T-helper 2 cell treated with Interferon-gamma antibody and Interleukin-4, amounts not matched to agents 5 μg/mL and 100 μg/mL, for 36 hours (primary cell): ENCODE data around the gene FLNB.

ENCODE experiments used
- DNase-seq: peaks from one replicate; pipeline ENCODE4 v3.0.0; 2021; ENCODE audit warnings: low spot score
- H3K27ac Mint-ChIP-seq: one replicate; pipeline ENCODE4 v1.8.0; 2021; ENCODE audit warnings: mild to moderate bottlenecking, mixed read lengths
- H3K27me3 Mint-ChIP-seq: one replicate; pipeline ENCODE4 v1.8.0; 2021; ENCODE audit warnings: low read depth, mixed read lengths
- H3K36me3 Mint-ChIP-seq: one replicate; pipeline ENCODE4 v1.8.0; 2021; ENCODE audit warnings: low read depth, mixed read lengths
- H3K4me1 Mint-ChIP-seq: one replicate; pipeline ENCODE4 v1.8.0; 2021; ENCODE audit warnings: low read depth, mixed read lengths
- H3K4me3 Mint-ChIP-seq: one replicate; pipeline ENCODE4 v1.8.0; 2022; ENCODE audit warnings: mild to moderate bottlenecking, moderate library complexity, mixed read lengths
- H3K9me3 Mint-ChIP-seq: one replicate; pipeline ENCODE4 v1.8.0; 2021; ENCODE audit warnings: mixed read lengths

FLNB gene

DNA sequence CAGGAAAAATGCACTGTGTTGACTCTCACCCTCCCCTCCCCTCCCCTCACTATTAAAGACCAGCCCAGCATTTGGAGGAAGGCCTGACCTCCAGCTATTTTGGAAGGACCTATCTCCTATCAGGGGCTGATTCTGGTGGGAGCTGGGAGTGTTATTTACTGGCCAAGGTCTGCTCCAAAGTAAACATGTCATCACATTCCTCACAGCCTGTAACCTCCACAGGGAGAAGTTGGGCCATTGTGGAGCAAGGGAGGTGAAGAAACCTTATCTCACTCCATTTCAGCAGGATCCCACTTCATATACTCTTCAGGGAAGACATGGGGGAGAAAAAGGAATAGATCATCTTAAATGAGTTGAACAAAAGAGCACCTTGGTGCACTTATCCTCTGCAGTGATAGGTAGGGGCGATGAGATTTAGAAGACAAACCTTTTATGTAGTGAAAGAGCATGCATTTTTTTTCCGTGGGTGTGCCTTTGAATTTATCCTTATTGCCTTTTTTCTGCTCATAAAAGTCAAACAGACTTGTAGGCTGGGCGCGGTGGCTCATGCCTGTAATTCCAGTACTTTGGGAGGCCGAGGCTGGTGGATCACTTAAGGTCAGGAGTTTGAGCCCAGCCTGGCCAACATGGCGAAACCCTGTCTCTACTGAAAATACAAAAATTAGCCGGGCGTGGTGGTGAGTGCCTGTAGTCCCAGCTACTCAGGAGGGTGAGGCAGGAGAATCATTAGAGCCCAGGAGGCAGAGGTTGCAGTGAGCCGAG is 15.6 kb upstream of the FLNB start:
- no peaks in the 10 kb centered on the region for H3K4me1 Mint-ChIP-seq
- H3K27ac Mint-ChIP-seq = no peak overlapping the region
- no peak overlapping the region for H3K4me3 Mint-ChIP-seq
- no peaks in the 10 kb centered on the region for H3K36me3 Mint-ChIP-seq
- DNase-seq = no peak
- H3K27me3 Mint-ChIP-seq = no peaks in the 10 kb centered on the region
- H3K9me3 Mint-ChIP-seq = no peaks in the 10 kb centered on the region

- Mint-ChIP-seq H3K27ac (peak overlapping the region; percentile 71), H3K27me3 (no peaks in the 10 kb centered on the region), H3K4me1 (peaks cover 21% of the 10 kb centered on the region), H3K36me3 (no peaks in the 10 kb centered on the region), H3K4me3 (peak overlapping the region; percentile 80), H3K9me3 (no peaks in the 10 kb centered on the region)
- peak; percentile 34 for DNase-seq
Observed at GRCh38 chr3:57998366-57999283, 9.6 kb upstream of the FLNB start.

DNA sequence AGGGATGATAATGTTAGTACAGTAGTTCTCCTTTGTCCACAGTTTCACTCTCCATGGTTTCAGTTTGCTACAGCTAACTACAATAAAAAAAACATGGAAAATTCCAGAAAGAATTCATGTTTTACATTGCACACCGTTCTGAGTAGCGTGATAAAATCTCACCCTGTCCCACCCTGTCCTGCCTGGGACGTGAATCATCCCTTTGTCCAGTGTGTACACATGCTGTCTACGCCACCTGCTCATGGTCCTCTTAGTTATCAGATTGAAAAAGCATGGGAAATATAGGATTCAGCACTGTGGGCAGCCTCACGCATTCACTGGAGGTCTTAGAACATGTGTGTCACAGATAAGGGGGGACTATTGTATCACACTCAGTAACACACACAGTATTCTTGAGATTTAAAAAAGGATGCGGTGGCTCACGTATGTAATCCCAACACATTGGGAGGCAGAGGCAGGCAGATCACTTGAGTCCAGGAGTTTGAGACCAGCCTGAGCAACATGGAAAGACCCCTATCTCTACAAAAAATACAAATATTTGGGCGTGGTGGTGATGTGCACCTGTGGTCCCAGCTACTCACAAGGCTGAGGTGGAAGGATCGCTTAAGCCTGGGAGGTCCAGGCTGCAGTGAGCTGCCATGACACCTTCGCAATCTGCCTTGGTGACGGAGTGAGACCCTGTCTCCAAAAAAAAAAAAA is 8.7 kb upstream of the FLNB start:
- H3K36me3 Mint-ChIP-seq = no peaks in the 10 kb centered on the region
- no peaks in the 10 kb centered on the region for H3K9me3 Mint-ChIP-seq
- H3K27me3 Mint-ChIP-seq = no peaks in the 10 kb centered on the region
- DNase-seq = no peak
- peaks cover 21% of the 10 kb centered on the region for H3K4me1 Mint-ChIP-seq
- no peak overlapping the region for H3K27ac Mint-ChIP-seq
- H3K4me3 Mint-ChIP-seq = no peak overlapping the region

DNA sequence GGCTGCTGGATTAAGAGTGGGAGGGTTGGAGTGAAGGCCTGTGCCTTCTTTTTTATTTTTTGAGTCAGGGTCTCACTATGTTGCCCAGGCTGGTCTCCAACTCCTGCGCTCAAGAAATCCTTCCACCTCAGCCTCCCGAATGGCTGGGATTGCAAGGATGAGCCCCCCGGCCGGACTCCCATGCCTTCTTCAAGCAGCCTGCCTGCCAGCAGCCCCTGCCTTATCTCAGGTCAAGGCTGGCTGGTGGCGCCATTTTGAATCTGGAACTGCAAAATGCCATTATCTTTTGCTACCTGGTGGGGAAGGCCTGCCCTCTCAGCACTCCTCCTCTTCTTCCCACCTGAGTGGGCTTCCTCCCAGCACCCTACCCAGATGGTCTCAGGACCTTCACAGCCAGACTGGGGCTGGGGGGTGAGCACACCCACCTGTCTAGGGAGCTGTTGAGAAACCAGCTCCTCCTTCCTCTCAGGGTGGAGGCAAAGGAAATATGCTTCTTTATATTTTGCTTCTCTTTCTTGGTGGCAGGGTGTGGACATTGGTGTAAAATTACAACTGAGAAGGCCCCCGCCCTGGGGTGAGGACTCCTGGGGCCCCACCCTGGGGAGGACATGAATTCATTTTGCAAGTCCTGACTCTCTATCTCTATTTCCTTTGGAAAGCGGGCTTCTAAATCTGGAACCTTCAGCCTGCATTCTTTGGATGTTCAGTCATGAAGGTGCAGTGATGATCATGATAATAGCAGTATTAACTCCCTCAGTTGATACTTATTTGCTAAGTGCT is 7.7 kb upstream of the FLNB start:
- Mint-ChIP-seq H3K9me3 (no peaks in the 10 kb centered on the region), H3K27me3 (no peaks in the 10 kb centered on the region), H3K4me3 (peak overlapping the region; percentile 31), H3K36me3 (no peaks in the 10 kb centered on the region), H3K4me1 (peaks cover 21% of the 10 kb centered on the region), H3K27ac (peak overlapping the region; percentile 43)
- DNase-seq = no peak

DNA sequence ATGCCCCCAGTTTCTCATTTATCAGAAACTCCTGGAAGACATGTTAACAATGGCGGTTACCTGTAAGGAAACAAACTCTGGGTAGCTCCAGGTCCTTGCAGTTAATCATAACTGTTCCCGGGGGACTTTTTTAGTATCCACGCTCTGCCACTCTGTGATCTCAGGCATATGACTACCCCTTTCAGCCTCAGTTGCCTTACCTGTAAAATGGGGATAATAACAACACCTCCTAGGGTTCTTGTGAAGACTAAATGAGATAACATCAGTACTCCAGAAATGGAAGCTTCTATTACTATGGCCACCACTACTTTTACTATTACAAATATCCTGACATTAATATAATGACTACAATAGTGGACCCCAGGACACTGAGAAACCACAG is 7.1 kb upstream of the FLNB start:
- Mint-ChIP-seq H3K27ac (no peak overlapping the region), H3K9me3 (no peaks in the 10 kb centered on the region), H3K4me3 (no peak overlapping the region), H3K4me1 (peaks cover 21% of the 10 kb centered on the region), H3K36me3 (no peaks in the 10 kb centered on the region), H3K27me3 (no peaks in the 10 kb centered on the region)
- DNase-seq = no peak

DNA sequence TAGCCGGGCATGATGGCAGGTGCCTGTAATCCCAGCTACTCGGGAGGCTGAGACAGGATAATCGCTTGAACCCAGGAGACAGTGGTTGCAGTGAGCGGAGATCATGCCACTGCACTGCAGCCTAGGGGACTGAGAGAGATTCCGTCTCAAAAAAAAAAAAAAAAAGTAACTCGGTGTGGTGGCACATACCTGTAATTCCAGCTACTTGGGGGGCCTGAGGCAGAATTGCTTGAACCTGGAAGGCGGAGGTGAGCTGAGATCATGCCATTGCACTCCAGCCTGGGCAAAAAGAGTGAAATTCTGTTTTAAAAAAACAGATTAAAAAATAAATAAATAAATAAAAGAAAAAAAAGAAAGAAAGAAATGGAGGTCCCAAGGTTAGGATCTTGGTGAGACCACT is 6.2 kb upstream of the FLNB start:
- Mint-ChIP-seq H3K27me3 (no peaks in the 10 kb centered on the region), H3K4me1 (peaks cover 21% of the 10 kb centered on the region), H3K27ac (no peak overlapping the region), H3K9me3 (no peaks in the 10 kb centered on the region), H3K36me3 (no peaks in the 10 kb centered on the region), H3K4me3 (no peak overlapping the region)
- no peak for DNase-seq

DNA sequence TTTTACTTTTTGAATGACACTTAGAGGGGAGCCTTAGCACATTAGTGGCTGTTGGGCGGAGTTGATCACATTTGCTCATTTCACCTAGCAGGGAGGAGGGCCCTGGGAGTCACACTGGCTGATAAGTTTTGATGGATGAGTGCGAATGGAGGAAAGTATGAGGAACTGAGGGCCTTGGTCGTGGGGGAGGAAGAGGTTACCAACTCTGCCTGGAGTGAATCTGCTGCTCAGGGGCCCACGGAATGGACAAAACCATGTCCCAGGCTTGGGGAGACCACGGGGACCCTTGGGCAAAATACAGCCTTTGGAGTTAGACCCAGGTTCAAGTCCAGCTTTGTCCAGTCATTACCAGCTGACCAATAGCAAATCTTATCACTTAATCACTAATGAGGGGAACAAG is 5.1 kb upstream of the FLNB start:
- H3K4me1 Mint-ChIP-seq = peaks cover 22% of the 10 kb centered on the region
- no peaks in the 10 kb centered on the region for H3K9me3 Mint-ChIP-seq
- no peaks in the 10 kb centered on the region for H3K36me3 Mint-ChIP-seq
- DNase-seq = no peak
- no peaks in the 10 kb centered on the region for H3K27me3 Mint-ChIP-seq
- H3K4me3 Mint-ChIP-seq = no peak overlapping the region
- H3K27ac Mint-ChIP-seq = no peak overlapping the region

GRCh38 chr3:58004973-58005372 is 3.2 kb upstream of the FLNB start:
- Mint-ChIP-seq H3K4me3 (no peak overlapping the region), H3K9me3 (no peaks in the 10 kb centered on the region), H3K27ac (no peak overlapping the region), H3K4me1 (peaks cover 18% of the 10 kb centered on the region), H3K27me3 (no peaks in the 10 kb centered on the region), H3K36me3 (peaks cover 3% of the 10 kb centered on the region)
- DNase-seq = no peak

- Mint-ChIP-seq H3K27me3 (no peaks in the 10 kb centered on the region), H3K27ac (no peak overlapping the region), H3K4me3 (no peak overlapping the region), H3K9me3 (no peaks in the 10 kb centered on the region), H3K4me1 (peaks cover 21% of the 10 kb centered on the region), H3K36me3 (peaks cover 3% of the 10 kb centered on the region)
- DNase-seq = no peak
Observed at GRCh38 chr3:58005669-58006068, 2.6 kb upstream of the FLNB start.

GRCh38 chr3:58006661-58007060 is 1.6 kb upstream of the FLNB start:
- Mint-ChIP-seq H3K9me3 (no peaks in the 10 kb centered on the region), H3K27me3 (no peaks in the 10 kb centered on the region), H3K4me3 (no peak overlapping the region), H3K27ac (no peak overlapping the region), H3K4me1 (peaks cover 24% of the 10 kb centered on the region), H3K36me3 (peaks cover 7% of the 10 kb centered on the region)
- no peak for DNase-seq

DNA sequence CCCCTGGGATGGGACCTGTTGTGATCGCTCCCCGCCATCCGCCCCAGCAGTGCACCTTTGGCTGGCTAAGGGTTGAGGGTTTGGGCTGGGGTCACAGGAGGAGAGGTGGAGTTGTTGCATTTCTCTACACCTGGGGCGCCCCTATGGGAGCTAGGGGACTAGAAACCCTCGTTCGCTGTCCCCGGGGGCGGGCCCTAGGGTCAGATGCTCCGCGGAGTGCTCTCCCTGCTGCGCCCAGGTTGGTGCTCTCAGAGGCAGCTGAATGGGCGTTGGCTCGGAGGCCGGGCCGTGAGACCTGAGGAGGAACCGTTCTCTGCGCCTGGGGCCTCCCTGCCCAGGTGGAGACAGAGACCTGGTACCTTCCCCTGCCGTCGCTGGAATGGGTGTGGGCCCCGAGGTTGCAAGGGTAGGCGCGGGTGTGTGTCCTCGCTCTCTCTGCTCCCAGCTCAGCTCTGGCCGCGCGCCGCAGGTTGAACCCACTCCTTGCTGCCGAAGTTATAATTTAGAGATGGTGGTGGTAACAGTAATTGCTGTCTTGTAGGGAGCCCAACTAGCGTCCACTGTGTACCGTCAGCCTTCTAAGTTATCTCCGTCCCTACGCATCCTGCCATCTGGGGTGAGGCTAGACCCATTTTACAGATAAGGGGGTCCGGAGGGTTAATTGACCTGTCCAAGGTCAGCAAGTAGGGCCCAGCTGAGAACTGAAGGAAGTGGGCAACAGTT is 965 bp downstream of the FLNB start:
- Mint-ChIP-seq H3K27me3 (no peaks in the 10 kb centered on the region), H3K36me3 (peaks cover 14% of the 10 kb centered on the region), H3K9me3 (no peaks in the 10 kb centered on the region), H3K27ac (peak overlapping the region; percentile 76), H3K4me1 (peaks cover 42% of the 10 kb centered on the region), H3K4me3 (peak overlapping the region; percentile 93)
- peak; percentile 34 for DNase-seq

DNA sequence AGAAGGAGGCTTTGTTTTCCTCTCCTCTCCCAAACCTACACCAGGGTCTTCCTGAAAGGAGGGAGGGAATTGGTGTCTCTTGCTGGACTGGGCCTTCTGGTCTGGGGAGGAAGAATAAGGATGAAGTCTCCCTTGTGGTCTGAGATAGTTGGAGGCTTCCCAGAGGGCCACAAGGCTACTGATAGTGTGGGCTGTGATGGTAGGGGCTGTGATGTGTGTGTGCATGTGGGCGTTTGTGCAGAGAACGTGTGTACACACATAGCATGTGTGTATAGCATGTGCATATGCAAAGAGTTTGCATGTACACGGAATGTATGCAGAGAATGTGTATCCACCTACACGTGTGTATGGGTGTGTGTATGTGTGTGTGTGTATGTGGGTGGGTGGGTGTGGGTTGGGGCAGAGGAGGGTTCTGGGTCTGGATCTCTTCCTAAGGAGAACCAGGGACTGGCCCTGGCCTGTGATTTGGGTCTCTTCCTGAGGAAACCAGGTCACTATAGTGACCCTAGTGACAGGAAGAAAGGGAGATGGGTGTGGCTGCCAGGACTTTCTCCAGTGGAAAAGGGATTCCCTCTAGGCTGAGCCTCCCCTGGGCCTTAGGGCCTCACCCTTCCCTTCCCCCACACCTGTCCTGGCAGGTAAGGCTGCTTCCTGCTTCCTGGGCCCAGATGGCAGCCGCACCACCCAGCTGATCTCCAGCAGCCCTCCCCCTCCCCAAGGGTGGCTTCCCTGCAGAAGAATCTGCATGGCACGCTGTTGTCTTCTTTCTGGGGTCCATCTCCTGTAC is 1.7 kb downstream of the FLNB start:
- H3K27me3 Mint-ChIP-seq = no peaks in the 10 kb centered on the region
- H3K4me3 Mint-ChIP-seq = peak overlapping the region; percentile 93
- H3K9me3 Mint-ChIP-seq = no peaks in the 10 kb centered on the region
- peaks cover 14% of the 10 kb centered on the region for H3K36me3 Mint-ChIP-seq
- H3K27ac Mint-ChIP-seq = peak overlapping the region; percentile 76
- DNase-seq = no peak
- H3K4me1 Mint-ChIP-seq = peaks cover 42% of the 10 kb centered on the region
